Prostate gland (tissue), 2 donors: ENCODE data around the gene CD2AP. TPM values are rescaled to one million over a fixed set of nuclear protein-coding genes. Genes with fewer than 3 reads are reported as not detected.

Experiments
- DNase-seq: peaks from one replicate; pipeline ENCODE4 v3.0.0-alpha.2; 2019; ENCODE audit warnings: low spot score
- H3K27ac ChIP-seq, 2 donors: fragments of 200-600 bp; sonication (generic); 2 replicates each; pipeline ENCODE4 v1.5.1; 2017 to 2019
- H3K27me3 ChIP-seq: fragments of 200-600 bp; sonication (generic); replicated peaks from 2 replicates; pipeline ENCODE4 v1.5.1; 2019; ENCODE audit not compliant: insufficient read depth
- H3K36me3 ChIP-seq, 2 donors: fragments of 200-600 bp; sonication (generic); 1 replicate in 1 of 2; 2 replicates in 1 of 2; pipeline versions ENCODE4 v1.5.1 to v1.8.1; 2017 to 2019
- H3K4me1 ChIP-seq: fragments of 200-600 bp; sonication (generic); replicated peaks from 2 replicates; pipeline ENCODE4 v1.5.1; 2019
- H3K4me3 ChIP-seq, 2 donors: fragments of 200-600 bp; sonication (generic); 2 replicates each; pipeline ENCODE4 v1.5.1; 2017 to 2019
- H3K9me3 ChIP-seq: fragments of 200-600 bp; sonication (generic); 2 replicates; pipeline ENCODE4 v1.5.1; 2017
- POLR2A ChIP-seq: fragments of 450-650 bp; IDR thresholded peaks from one replicate; pipeline ENCODE4 v1.6.1; 2016; ENCODE audit warnings: antibody characterized with exemption, mild to moderate bottlenecking
- POLR2AphosphoS5 ChIP-seq: sonication (generic); formaldehyde crosslinking; IDR thresholded peaks from one replicate; pipeline ENCODE4 v1.6.1; 2017; ENCODE audit warnings: antibody characterized with exemption
- WGBS: methylation state at CpG from one replicate; pipeline ENCODE4 v1.1.5; 2018; 5-methylcytosine and 5-hydroxymethylcytosine counted together
- intact Hi-C: fragments of 100-400 bp; cut with DNase I; formaldehyde crosslinking; loops from one replicate; pipeline ENCODE4 v1.14.2; 2022
- small RNA-seq, 2 donors: library from RNA; depleted of rRNA; stranded (forward); fragments of <200 nt; gene quantifications; one replicate each; pipeline ENCODE3, GENCODE V24; 2016
- total RNA-seq, 2 donors: library from RNA; depleted of rRNA; stranded (reverse); fragments of >200 nt; gene quantifications; one replicate each; pipeline ENCODE4 v1.1.0, GENCODE V29; 2016
- TF ChIP-seq, protein P1 (sequence below), 4 experiments: fragments of 200-600 bp in 2 of 4; fragments of 450-650 bp in 2 of 4; sonication (generic) in 2 of 4; IDR thresholded peaks; 1 replicate in 3 of 4; 2 replicates in 1 of 4; pipeline ENCODE4 v1.5.1; 2016 to 2019; ENCODE audit warnings: antibody characterized with exemption in 4 of 4, mild to moderate bottlenecking in 2 of 4, moderate library complexity in 2 of 4

The CD2AP gene
- total RNA-seq, 2 donors from 2014 or later: 30.3 to 33.6 TPM

DNA sequence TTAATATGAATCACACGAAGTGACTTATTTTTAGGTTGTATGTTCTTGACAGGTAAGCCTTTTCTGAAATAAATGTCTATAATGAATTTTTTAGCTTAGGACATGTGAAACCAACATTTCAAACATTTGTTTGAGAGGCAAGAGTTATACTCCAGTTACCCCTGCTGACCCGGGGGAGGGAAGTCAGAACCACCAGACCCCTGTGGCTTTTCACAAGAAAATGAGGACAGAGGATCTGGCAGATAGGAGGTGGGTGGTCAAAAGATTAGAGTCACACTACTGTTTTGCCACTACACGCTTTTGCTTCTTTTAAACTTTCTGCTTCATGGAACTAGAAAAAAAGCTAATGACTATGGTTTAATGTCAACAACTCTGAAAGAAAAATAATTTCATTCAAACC, 193.3 kb downstream of the CD2AP start:
- Histone ChIP-seq H3K27ac (no peak overlapping the region), H3K9me3 (no peaks in the 10 kb centered on the region), H3K4me1 (no peaks in the 10 kb centered on the region), H3K27me3 (no peaks in the 10 kb centered on the region), H3K4me3 (no peak overlapping the region), H3K36me3 (no peaks in the 10 kb centered on the region)
- DNase-seq: no peak
- intact Hi-C loops: no loop called here
- WGBS: 69% methylated on average over 3 of the region's 3 CpGs
- TF ChIP-seq, protein P1, sequence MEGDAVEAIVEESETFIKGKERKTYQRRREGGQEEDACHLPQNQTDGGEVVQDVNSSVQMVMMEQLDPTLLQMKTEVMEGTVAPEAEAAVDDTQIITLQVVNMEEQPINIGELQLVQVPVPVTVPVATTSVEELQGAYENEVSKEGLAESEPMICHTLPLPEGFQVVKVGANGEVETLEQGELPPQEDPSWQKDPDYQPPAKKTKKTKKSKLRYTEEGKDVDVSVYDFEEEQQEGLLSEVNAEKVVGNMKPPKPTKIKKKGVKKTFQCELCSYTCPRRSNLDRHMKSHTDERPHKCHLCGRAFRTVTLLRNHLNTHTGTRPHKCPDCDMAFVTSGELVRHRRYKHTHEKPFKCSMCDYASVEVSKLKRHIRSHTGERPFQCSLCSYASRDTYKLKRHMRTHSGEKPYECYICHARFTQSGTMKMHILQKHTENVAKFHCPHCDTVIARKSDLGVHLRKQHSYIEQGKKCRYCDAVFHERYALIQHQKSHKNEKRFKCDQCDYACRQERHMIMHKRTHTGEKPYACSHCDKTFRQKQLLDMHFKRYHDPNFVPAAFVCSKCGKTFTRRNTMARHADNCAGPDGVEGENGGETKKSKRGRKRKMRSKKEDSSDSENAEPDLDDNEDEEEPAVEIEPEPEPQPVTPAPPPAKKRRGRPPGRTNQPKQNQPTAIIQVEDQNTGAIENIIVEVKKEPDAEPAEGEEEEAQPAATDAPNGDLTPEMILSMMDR (IDR thresholded peaks at IDR 0.05): no peak
- no peak for TF ChIP-seq POLR2A
- TF ChIP-seq POLR2AphosphoS5: no peak

DNA sequence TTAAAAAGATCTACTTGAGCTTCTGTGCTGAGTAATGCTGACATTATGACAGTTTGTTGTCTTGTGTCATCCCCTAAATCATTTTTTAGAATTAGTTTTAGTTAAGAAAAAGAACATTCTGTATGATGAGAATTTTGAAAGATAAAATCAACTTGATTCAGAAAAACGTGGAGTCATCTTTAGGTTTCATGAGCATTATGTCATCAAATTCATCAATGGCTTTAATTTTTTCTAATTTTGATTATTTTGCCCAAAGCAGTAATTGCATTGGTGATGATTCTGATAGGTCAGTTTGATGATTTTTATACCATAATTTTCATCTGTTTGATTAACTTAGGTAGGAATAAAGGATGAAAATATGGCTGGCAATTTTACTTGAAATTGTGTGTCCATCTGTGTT, 194.2 kb downstream of the CD2AP start:
- H3K27ac ChIP-seq: no peak overlapping the region
- 78% methylated on average over 1 of the region's 1 CpG for WGBS
- H3K4me3 ChIP-seq: no peak overlapping the region
- TF ChIP-seq, protein P1 (IDR thresholded peaks at IDR 0.05): no peak
- TF ChIP-seq POLR2AphosphoS5 (no peak), POLR2A (no peak)
- DNase-seq: no peak
- intact Hi-C loops: no loop called here
- no peaks in the 10 kb centered on the region for H3K9me3 ChIP-seq
- no peaks in the 10 kb centered on the region for H3K36me3 ChIP-seq
- H3K4me1 ChIP-seq: no peaks in the 10 kb centered on the region
- H3K27me3 ChIP-seq: no peaks in the 10 kb centered on the region

DNA sequence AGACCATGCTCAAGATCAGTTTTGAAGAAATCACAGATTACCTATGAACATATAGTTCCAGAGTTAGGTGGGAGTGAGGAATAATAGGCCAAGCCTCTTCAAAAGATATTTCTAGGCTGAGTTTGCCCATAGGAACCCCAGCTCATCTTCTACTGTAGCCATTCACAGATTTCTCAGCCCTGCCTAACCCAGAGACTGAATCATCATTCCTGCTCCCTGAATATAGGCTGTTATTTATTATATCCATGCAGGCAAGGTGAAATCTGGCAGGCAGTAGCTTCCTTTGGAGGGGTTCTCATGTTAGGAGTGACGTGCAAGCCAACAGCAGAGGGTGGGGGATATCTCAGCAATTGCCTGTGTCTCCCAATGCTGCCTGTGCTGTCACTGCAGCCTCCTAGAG, 195.2 kb downstream of the CD2AP start:
- Histone ChIP-seq H3K36me3 (no peaks in the 10 kb centered on the region), H3K4me3 (no peak overlapping the region), H3K9me3 (no peaks in the 10 kb centered on the region), H3K27me3 (no peaks in the 10 kb centered on the region), H3K27ac (no peak overlapping the region), H3K4me1 (no peaks in the 10 kb centered on the region)
- TF ChIP-seq, protein P1 (IDR thresholded peaks at IDR 0.05): no peak
- no peak for TF ChIP-seq POLR2A
- TF ChIP-seq POLR2AphosphoS5: no peak
- intact Hi-C loops: no loop called here
- 77% methylated on average over 1 of the region's 1 CpG for WGBS
- DNase-seq: no peak

DNA sequence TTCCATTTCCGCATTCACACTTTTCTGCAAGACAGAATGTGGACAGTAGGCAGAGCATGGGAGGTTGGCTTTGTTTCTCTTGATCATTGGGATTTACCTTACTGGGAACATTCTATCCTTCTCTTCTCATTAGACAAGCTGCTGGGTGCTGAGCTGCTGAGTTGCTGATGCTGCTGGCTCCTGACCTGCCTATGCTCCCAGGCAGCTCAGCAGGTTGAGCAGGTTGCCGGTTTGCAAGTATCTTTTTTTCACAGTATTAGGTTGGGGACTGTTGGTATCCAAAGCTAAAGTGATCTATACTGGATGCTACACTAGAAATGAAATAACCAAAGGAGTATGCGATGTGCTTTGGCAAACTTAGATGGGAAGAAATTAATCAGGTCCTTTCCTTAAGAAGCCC, 197.1 kb downstream of the CD2AP start:
- H3K27me3 ChIP-seq: no peaks in the 10 kb centered on the region
- 68% methylated on average over 3 of the region's 3 CpGs for WGBS
- TF ChIP-seq POLR2A (no peak), POLR2AphosphoS5 (no peak)
- TF ChIP-seq, protein P1 (IDR thresholded peaks at IDR 0.05): no peak
- intact Hi-C loops: no loop called here
- no peaks in the 10 kb centered on the region for H3K4me1 ChIP-seq
- DNase-seq: no peak
- no peak overlapping the region for H3K27ac ChIP-seq
- no peaks in the 10 kb centered on the region for H3K9me3 ChIP-seq
- H3K4me3 ChIP-seq: no peak overlapping the region
- H3K36me3 ChIP-seq: no peaks in the 10 kb centered on the region

Small RNA genes within 50 kb of the gene (small RNA-seq; reads per million reads assigned to genes)
- gene RF00019: 0 reads per million in 2 donors

Other genes starting within 250 kb of the CD2AP start
- 10 to 100 TPM; 21.8 to 22.5 TPM for gene TNFRSF21, start 167.9 kb upstream of the CD2AP start, total RNA-seq
- under 1 TPM in 1 of 2 donors, not detected in 1; 0.23 TPM for gene ADGRF4, start 220.8 kb downstream of the CD2AP start, total RNA-seq